H9 (cell line): ENCODE measurements around the gene CDC40. TPM values are rescaled to one million over a fixed set of nuclear protein-coding genes. Genes with fewer than 3 reads are reported as not detected.

Source experiments
- DNase-seq: peaks from one replicate; pipeline ENCODE4 v3.0.0-alpha.2; 2017
- H2AFZ ChIP-seq: one replicate; pipeline ENCODE4 v1.6.1; 2013; ENCODE audit warnings: mild to moderate bottlenecking, low read length, control low read depth, moderate library complexity
- H2AK5ac ChIP-seq: 2 replicates; pipeline ENCODE4 v1.6.1; 2013; ENCODE audit warnings: low read length, control low read depth, mixed read lengths; ENCODE audit not compliant: insufficient read length
- H2BK120ac ChIP-seq: one replicate; pipeline ENCODE4 v1.6.1; 2013; ENCODE audit warnings: low read depth, mild to moderate bottlenecking, low read length, control low read depth, inconsistent platforms; ENCODE audit not compliant: poor library complexity, severe bottlenecking
- H2BK12ac ChIP-seq: 2 replicates; pipeline ENCODE4 v1.6.1; 2013; ENCODE audit warnings: low read length, control low read depth, mixed read lengths, low read depth; ENCODE audit not compliant: insufficient read length
- H2BK15ac ChIP-seq: 2 replicates; pipeline ENCODE4 v1.6.1; 2013; ENCODE audit warnings: low read depth, low read length, control low read depth
- H2BK20ac ChIP-seq: one replicate; pipeline ENCODE4 v1.6.1; 2013; ENCODE audit warnings: low read depth, mild to moderate bottlenecking, low read length, control low read depth, inconsistent platforms; ENCODE audit not compliant: poor library complexity, severe bottlenecking
- H2BK5ac ChIP-seq: 2 replicates; pipeline ENCODE4 v1.6.1; 2013; ENCODE audit warnings: low read length, control low read depth, mixed read lengths; ENCODE audit not compliant: insufficient read length
- H3K14ac ChIP-seq: 2 replicates; pipeline ENCODE4 v1.6.1; 2013; ENCODE audit warnings: low read length, control low read depth; ENCODE audit not compliant: insufficient read depth
- H3K18ac ChIP-seq: 2 replicates; pipeline ENCODE4 v1.6.1; 2013; ENCODE audit warnings: low read depth, mild to moderate bottlenecking, mixed read lengths, low read length, control low read depth; ENCODE audit not compliant: insufficient read length
- H3K23ac ChIP-seq: 2 replicates; pipeline ENCODE4 v1.6.1; 2013; ENCODE audit warnings: low read length, control low read depth, mixed read lengths, low read depth; ENCODE audit not compliant: insufficient read length
- H3K23me2 ChIP-seq: 2 replicates; pipeline ENCODE4 v1.6.1; 2013; ENCODE audit warnings: low read depth, mild to moderate bottlenecking, mixed read lengths, low read length, control low read depth; ENCODE audit not compliant: insufficient read length, poor library complexity, severe bottlenecking
- H3K27ac ChIP-seq: 2 replicates; pipeline ENCODE4 v1.5.1; 2013; ENCODE audit warnings: low read length, control low read depth, mixed read lengths, low read depth; ENCODE audit not compliant: insufficient read length
- H3K27me3 ChIP-seq: 2 replicates; pipeline ENCODE4 v1.6.1; 2013; ENCODE audit warnings: low read length, control low read depth, inconsistent platforms; ENCODE audit not compliant: insufficient read depth
- H3K4ac ChIP-seq: 2 replicates; pipeline ENCODE4 v1.6.1; 2013; ENCODE audit warnings: low read depth, mild to moderate bottlenecking, control low read depth, inconsistent platforms, low read length, moderate library complexity
- H3K4me1 ChIP-seq: 2 replicates; pipeline ENCODE4 v1.6.1; 2013; ENCODE audit warnings: low read length, control low read depth, inconsistent platforms; ENCODE audit not compliant: insufficient read depth
- H3K4me2 ChIP-seq: 2 replicates; pipeline ENCODE4 v1.6.1; 2013; ENCODE audit warnings: low read length, control low read depth, mixed read lengths; ENCODE audit not compliant: insufficient read length, insufficient read depth
- H3K56ac ChIP-seq: 2 replicates; pipeline ENCODE4 v1.6.1; 2013; ENCODE audit warnings: low read depth, mild to moderate bottlenecking, mixed read lengths, low read length, control low read depth; ENCODE audit not compliant: insufficient read length
- H3K79me1 ChIP-seq: 2 replicates; pipeline ENCODE4 v1.6.1; 2013; ENCODE audit warnings: low read depth, mild to moderate bottlenecking, moderate library complexity, low read length, control low read depth, inconsistent platforms; ENCODE audit not compliant: insufficient read depth, poor library complexity, severe bottlenecking
- H3K79me2 ChIP-seq: 2 replicates; pipeline ENCODE4 v1.6.1; 2013; ENCODE audit warnings: low read length, control low read depth, inconsistent platforms; ENCODE audit not compliant: insufficient read depth
- H3K9ac ChIP-seq: 2 replicates; pipeline ENCODE4 v1.6.1; 2013; ENCODE audit warnings: low read length, control low read depth, mixed read lengths; ENCODE audit not compliant: insufficient read length; ENCODE audit errors: extremely low read depth
- H3K9me3 ChIP-seq: one replicate; pipeline ENCODE4 v1.6.1; 2013; ENCODE audit warnings: low read depth, low read length, inconsistent platforms; ENCODE audit not compliant: control insufficient read depth
- H3T11ph ChIP-seq: one replicate; pipeline ENCODE4 v1.6.1; 2013; ENCODE audit warnings: mild to moderate bottlenecking, low read length, control low read depth, inconsistent platforms
- H4K20me1 ChIP-seq: one replicate; pipeline ENCODE4 v1.6.1; 2013; ENCODE audit not compliant: control insufficient read depth, insufficient read length, insufficient read depth
- H4K5ac ChIP-seq: 2 replicates; pipeline ENCODE4 v1.6.1; 2013; ENCODE audit warnings: low read depth, mild to moderate bottlenecking, mixed read lengths, low read length, control low read depth; ENCODE audit not compliant: insufficient read length
- H4K8ac ChIP-seq: replicated peaks from 2 replicates; pipeline ENCODE4 v1.6.1; 2013; ENCODE audit warnings: low read length, control low read depth, mixed read lengths, low read depth; ENCODE audit not compliant: insufficient read length
- H4K91ac ChIP-seq: 2 replicates; pipeline ENCODE4 v1.6.1; 2013; ENCODE audit warnings: low read depth, mild to moderate bottlenecking, moderate library complexity, mixed read lengths, low read length, control low read depth; ENCODE audit not compliant: insufficient read length
- H3K27ac Mint-ChIP-seq, 3 experiments: 2 replicates in 2 of 3; 3 replicates in 1 of 3; pipeline ENCODE4 v1.8.0; 2020 to 2021; ENCODE audit warnings: mixed read lengths in 3 of 3, mild to moderate bottlenecking in 1 of 3, moderate library complexity in 1 of 3
- H3K27me3 Mint-ChIP-seq: 2 replicates; pipeline ENCODE4 v1.8.0; 2021; ENCODE audit warnings: low read depth, mild to moderate bottlenecking, moderate library complexity, mixed read lengths
- H3K36me3 Mint-ChIP-seq, 3 experiments: 2 replicates in 2 of 3; 3 replicates in 1 of 3; pipeline ENCODE4 v1.8.0; 2020 to 2021; ENCODE audit warnings: low read depth in 3 of 3, mixed read lengths in 3 of 3; ENCODE audit not compliant: insufficient read depth in 1 of 3
- H3K4me1 Mint-ChIP-seq, 2 experiments: 2 replicates each; pipeline ENCODE4 v1.8.0; 2020; ENCODE audit warnings: mixed read lengths in 2 of 2
- H3K4me3 Mint-ChIP-seq, 2 experiments: 2 replicates in 1 of 2; 3 replicates in 1 of 2; pipeline ENCODE4 v1.8.0; 2020 to 2021; ENCODE audit warnings: mild to moderate bottlenecking in 2 of 2, mixed read lengths in 2 of 2, moderate library complexity in 1 of 2
- H3K9me3 Mint-ChIP-seq, 2 experiments: 2 replicates in 1 of 2; 3 replicates in 1 of 2; pipeline ENCODE4 v1.8.0; 2020; ENCODE audit warnings: mild to moderate bottlenecking in 2 of 2, mixed read lengths in 2 of 2, moderate library complexity in 1 of 2
- CTCF ChIP-seq: fragments of 200-600 bp; sonication (generic); conservative IDR thresholded peaks from 3 replicates; pipeline ENCODE4 v1.8.0; 2021; ENCODE audit warnings: antibody characterized with exemption, mild to moderate bottlenecking
- WGBS: extraction: QIAGEN DNeasy Blood & Tissue Kit; methylation state at CpG from one replicate; pipeline ENCODE4 v1.1.7; 2013; ENCODE audit warnings: missing lambda C conversion rate, low lambda C conversion rate, mixed read lengths; ENCODE audit not compliant: insufficient read length; ENCODE audit errors: extremely low coverage; 5-methylcytosine and 5-hydroxymethylcytosine counted together
- total RNA-seq: library from RNA; stranded (reverse); gene quantifications from 2 replicates; pipeline ENCODE4 v1.2.1, GENCODE V29; 2021

The CDC40 gene
- total RNA-seq, 1 experiment from 2014 or later = 23.5 TPM

- no peak for DNase-seq
- Histone ChIP-seq H2AK5ac (no peak overlapping the region), H4K91ac (no peak overlapping the region), H3K23ac (no peak overlapping the region), H3K23me2 (no peaks in the 10 kb centered on the region), H2AFZ (no peak overlapping the region), H2BK12ac (no peak overlapping the region), H2BK15ac (no peak overlapping the region), H3K18ac (no peak overlapping the region), H2BK120ac (no peak overlapping the region), H3K9me3 (no peaks in the 10 kb centered on the region), H4K20me1 (no peaks in the 10 kb centered on the region), H3K4me2 (no peak overlapping the region), H2BK5ac (no peak overlapping the region), H3K56ac (no peak overlapping the region), H3K79me2 (no peaks in the 10 kb centered on the region), H3K79me1 (peaks cover 3% of the 10 kb centered on the region), H3K9ac (no peak overlapping the region), H3K4me1 (no peaks in the 10 kb centered on the region), H4K5ac (no peak overlapping the region), H3K14ac (no peak overlapping the region), H2BK20ac (no peak overlapping the region), H3K27me3 (no peaks in the 10 kb centered on the region), H3K27ac (no peak overlapping the region), H4K8ac (no peak overlapping the region), H3K4ac (no peak overlapping the region), H3T11ph (no peak overlapping the region)
- Mint-ChIP-seq H3K36me3 (peaks cover 14 to 20% (median 14%) of the 10 kb centered on the region in 3 experiments; a peak in 6 of 7 replicates), H3K9me3 (no peaks in the 10 kb centered on the region), H3K4me3 (no peak overlapping the region), H3K27ac (no peak overlapping the region), H3K4me1 (peaks cover 4 to 7% of the 10 kb centered on the region in 2 experiments), H3K27me3 (no peaks in the 10 kb centered on the region)
- no CpG with 5 or more reads among the region's 3 CpGs for WGBS
- no peak for TF ChIP-seq CTCF
These were observed 18.3 kb downstream of the CDC40 start for GRCh38 chr6:110198561-110198960.
